Measurements from ENCODE around the gene METRN.

The METRN gene

DNA sequence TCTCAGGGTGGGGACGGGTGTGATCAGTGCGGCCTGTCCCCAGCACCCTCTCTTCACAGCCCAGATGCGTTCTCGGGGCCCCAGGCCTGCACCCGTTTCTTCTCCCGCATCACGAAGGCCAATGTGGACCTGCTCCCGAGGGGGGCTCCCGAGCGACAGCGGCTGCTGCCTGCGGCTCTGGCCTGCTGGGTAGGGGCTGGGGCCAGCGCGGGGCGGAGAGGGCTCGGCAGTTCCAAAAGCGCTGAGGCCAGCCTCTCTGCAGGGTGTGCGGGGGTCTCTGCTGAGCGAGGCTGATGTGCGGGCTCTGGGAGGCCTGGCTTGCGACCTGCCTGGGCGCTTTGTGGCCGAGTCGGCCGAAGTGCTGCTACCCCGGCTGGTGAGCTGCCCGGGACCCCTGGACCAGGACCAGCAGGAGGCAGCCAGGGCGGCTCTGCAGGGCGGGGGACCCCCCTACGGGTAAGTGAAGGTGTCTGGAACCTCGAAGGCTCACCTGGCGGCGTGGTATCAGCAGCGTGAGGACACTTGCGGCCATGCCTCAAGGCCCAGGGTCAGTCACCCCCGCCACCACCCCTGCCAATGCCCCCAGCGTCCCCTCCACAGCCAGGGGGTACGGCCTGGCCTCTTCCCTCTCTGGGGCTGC, 50.0 kb downstream of the METRN start:
- H3K27me3 Mint-ChIP-seq (ENCODE audit: low read depth, poor library complexity), result no peaks in the 10 kb centered on the region
- H3K36me3 Mint-ChIP-seq (ENCODE audit: low read depth), result no peaks in the 10 kb centered on the region
- H3K9me3 Mint-ChIP-seq, result no peaks in the 10 kb centered on the region
- no peak for TF ChIP-seq CTCF (IDR thresholded peaks at IDR 0.05)
- H3K4me3 Mint-ChIP-seq, result no peak overlapping the region
- peaks cover 17% of the 10 kb centered on the region for H3K4me1 Mint-ChIP-seq
- H3K27ac Mint-ChIP-seq, result no peak overlapping the region
- no peak for DNase-seq

GRCh38 chr16:765488-765865, 50.6 kb downstream of the METRN start:
- H3K4me3 Mint-ChIP-seq, result no peak overlapping the region
- no peak overlapping the region for H3K27ac Mint-ChIP-seq
- no peak for DNase-seq
- peaks cover 15% of the 10 kb centered on the region for H3K4me1 Mint-ChIP-seq
- no peaks in the 10 kb centered on the region for H3K36me3 Mint-ChIP-seq (ENCODE audit: low read depth)
- no peak for TF ChIP-seq CTCF (IDR thresholded peaks at IDR 0.05)
- H3K9me3 Mint-ChIP-seq, result no peaks in the 10 kb centered on the region
- H3K27me3 Mint-ChIP-seq (ENCODE audit: low read depth, poor library complexity), result no peaks in the 10 kb centered on the region

DNA sequence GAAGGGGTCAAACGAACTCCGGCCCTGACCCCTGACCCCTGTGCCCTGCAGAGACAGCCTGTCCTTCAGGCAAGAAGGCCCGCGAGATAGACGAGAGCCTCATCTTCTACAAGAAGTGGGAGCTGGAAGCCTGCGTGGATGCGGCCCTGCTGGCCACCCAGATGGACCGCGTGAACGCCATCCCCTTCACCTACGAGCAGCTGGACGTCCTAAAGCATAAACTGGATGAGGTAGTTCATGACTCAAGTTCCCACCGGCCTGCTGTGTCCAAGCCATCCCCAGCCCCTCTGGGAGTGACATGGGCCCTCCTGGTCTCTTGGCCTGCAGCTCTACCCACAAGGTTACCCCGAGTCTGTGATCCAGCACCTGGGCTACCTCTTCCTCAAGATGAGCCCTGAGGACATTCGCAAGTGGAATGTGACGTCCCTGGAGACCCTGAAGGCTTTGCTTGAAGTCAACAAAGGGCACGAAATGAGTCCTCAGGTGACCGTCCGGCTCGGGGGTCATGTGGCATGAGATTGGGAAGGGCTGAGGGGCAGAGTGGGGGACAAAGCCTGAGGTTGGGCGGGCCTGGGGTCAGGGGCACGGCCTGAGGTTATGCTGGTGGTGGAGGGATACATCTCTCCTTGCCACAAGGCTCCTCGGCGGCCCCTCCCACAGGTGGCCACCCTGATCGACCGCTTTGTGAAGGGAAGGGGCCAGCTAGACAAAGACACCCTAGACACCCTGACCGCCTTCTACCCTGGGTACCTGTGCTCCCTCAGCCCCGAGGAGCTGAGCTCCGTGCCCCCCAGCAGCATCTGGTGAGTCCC, 51.3 kb downstream of the METRN start:
- no peak for DNase-seq
- peaks cover 14% of the 10 kb centered on the region for H3K4me1 Mint-ChIP-seq
- H3K27me3 Mint-ChIP-seq (ENCODE audit: low read depth, poor library complexity), result no peaks in the 10 kb centered on the region
- no peaks in the 10 kb centered on the region for H3K36me3 Mint-ChIP-seq (ENCODE audit: low read depth)
- H3K4me3 Mint-ChIP-seq, result no peak overlapping the region
- H3K9me3 Mint-ChIP-seq, result no peaks in the 10 kb centered on the region
- TF ChIP-seq CTCF (IDR thresholded peaks at IDR 0.05), result no peak
- no peak overlapping the region for H3K27ac Mint-ChIP-seq

DNA sequence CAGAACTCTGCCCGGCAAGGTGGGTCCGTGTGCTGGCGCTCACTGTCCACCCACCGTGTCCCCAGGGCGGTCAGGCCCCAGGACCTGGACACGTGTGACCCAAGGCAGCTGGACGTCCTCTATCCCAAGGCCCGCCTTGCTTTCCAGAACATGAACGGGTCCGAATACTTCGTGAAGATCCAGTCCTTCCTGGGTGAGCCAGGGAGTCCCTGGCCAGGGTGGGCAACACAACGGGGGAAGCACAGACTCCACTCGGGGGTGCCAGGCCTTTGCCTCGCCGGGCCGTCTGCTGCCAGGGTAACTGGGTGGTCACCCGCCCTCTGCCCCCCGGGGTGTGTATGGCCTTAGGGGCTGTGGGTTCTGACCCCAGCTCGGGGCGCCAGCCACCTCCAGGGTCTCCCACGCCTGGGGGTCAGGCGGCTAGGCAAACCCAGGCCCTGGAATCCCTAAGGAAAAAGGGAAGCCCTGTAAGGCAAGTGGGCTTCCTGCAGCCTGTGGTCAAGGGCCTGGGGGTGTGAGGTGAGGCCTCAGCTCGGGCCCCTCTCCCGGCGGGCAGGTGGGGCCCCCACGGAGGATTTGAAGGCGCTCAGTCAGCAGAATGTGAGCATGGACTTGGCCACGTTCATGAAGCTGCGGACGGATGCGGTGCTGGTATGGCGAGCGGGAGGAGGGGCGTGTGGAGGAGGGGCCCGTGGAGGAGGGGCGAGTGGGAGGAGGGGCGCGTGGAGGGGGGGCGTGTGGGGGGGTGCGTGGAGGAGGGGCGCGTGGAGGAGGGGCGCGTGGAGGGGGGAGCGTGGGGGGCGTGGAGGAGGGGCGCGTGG, 52.1 kb downstream of the METRN start:
- peaks cover 14% of the 10 kb centered on the region for H3K4me1 Mint-ChIP-seq
- H3K27ac Mint-ChIP-seq, result no peak overlapping the region
- no peaks in the 10 kb centered on the region for H3K27me3 Mint-ChIP-seq (ENCODE audit: low read depth, poor library complexity)
- TF ChIP-seq CTCF (IDR thresholded peaks at IDR 0.05), result no peak
- H3K36me3 Mint-ChIP-seq (ENCODE audit: low read depth), result no peaks in the 10 kb centered on the region
- H3K9me3 Mint-ChIP-seq, result no peaks in the 10 kb centered on the region
- H3K4me3 Mint-ChIP-seq, result no peak overlapping the region
- no peak for DNase-seq

GRCh38 chr16:767743-768235, 52.9 kb downstream of the METRN start:
- H3K4me1 Mint-ChIP-seq, result peaks cover 12% of the 10 kb centered on the region
- no peak overlapping the region for H3K4me3 Mint-ChIP-seq
- no peaks in the 10 kb centered on the region for H3K27me3 Mint-ChIP-seq (ENCODE audit: low read depth, poor library complexity)
- no peaks in the 10 kb centered on the region for H3K36me3 Mint-ChIP-seq (ENCODE audit: low read depth)
- H3K27ac Mint-ChIP-seq, result no peak overlapping the region
- no peaks in the 10 kb centered on the region for H3K9me3 Mint-ChIP-seq
- no peak for TF ChIP-seq CTCF (IDR thresholded peaks at IDR 0.05)
- no peak for DNase-seq
